PC-3 (cell line): ENCODE data around the gene SLC4A2. TPM values are rescaled to one million over a fixed set of nuclear protein-coding genes. Genes with fewer than 3 reads are reported as not detected.
A peak's percentile ranks its signal among the peaks of the same experiment; 100 is the strongest.

Experiments used
- ATAC-seq: fragments of 200-7000 bp; cut with Tn5 transposase; 2 replicates; pipeline ENCODE4 v1.9.1; 2020; ENCODE audit warnings: mild to moderate bottlenecking, moderate library complexity
- BruUV-seq: library from RNA; stranded (reverse); fragments of 400-500 nt; replicated peaks from 2 replicates; lab custom pipeline; 2021; lab: Mats Ljungman, UMichigan
- CTCF ChIA-PET: fragments of 300-600 bp; sonication (Branson Sonifier 250); formaldehyde crosslinking; loops from one replicate; lab custom pipeline; 2022; ENCODE audit warnings: antibody characterized with exemption; lab: Charles Lee
- POLR2A ChIA-PET: fragments of 300-600 bp; sonication (Branson Sonifier 250); formaldehyde crosslinking; loops from one replicate; lab custom pipeline; 2022; ENCODE audit warnings: antibody characterized with exemption; ENCODE audit not compliant: unreplicated experiment; lab: Charles Lee
- DNase-seq: peaks from one replicate; pipeline ENCODE4 v3.0.0-alpha.2; 2015
- H2AFZ ChIP-seq: fragments of 300-600 bp; sonication (generic); 2 replicates; pipeline ENCODE4 v1.6.0; 2016; ENCODE audit warnings: antibody characterized with exemption, low read length
- H3F3A ChIP-seq: fragments of 300-600 bp; sonication (generic); one replicate; pipeline ENCODE4 v1.6.0; 2017; ENCODE audit warnings: antibody characterized with exemption, low read length, control low read depth, mild to moderate bottlenecking; ENCODE audit not compliant: unreplicated experiment
- H3K27ac ChIP-seq: fragments of 300-600 bp; sonication (generic); 2 replicates; pipeline ENCODE4 v1.5.1; 2016; ENCODE audit warnings: mild to moderate bottlenecking, low read length
- H3K27me3 ChIP-seq: fragments of 300-600 bp; sonication (generic); 2 replicates; pipeline ENCODE4 v1.6.1; 2016; ENCODE audit warnings: low read length, mixed read lengths
- H3K36me3 ChIP-seq: fragments of 300-600 bp; sonication (generic); 2 replicates; pipeline ENCODE4 v1.6.1; 2016; ENCODE audit warnings: low read depth, mixed run types, low read length, mixed read lengths
- H3K4me1 ChIP-seq: fragments of 300-600 bp; sonication (generic); 2 replicates; pipeline ENCODE4 v1.5.1; 2016; ENCODE audit warnings: low read length; ENCODE audit not compliant: insufficient read depth
- H3K4me2 ChIP-seq: fragments of 300-600 bp; sonication (generic); 2 replicates; pipeline ENCODE4 v1.6.0; 2016; ENCODE audit warnings: low read length
- H3K4me3 ChIP-seq: fragments of 300-600 bp; sonication (generic); 2 replicates; pipeline ENCODE4 v1.5.1; 2016; ENCODE audit warnings: mild to moderate bottlenecking, low read length, mixed read lengths
- H3K79me2 ChIP-seq: fragments of 300-600 bp; sonication (generic); 2 replicates; pipeline ENCODE4 v1.6.1; 2017; ENCODE audit warnings: low read length, mixed read lengths
- H3K9ac ChIP-seq: fragments of 300-600 bp; sonication (generic); 2 replicates; pipeline ENCODE4 v1.6.0; 2016; ENCODE audit warnings: mild to moderate bottlenecking, low read length
- H3K9me2 ChIP-seq: fragments of 300-600 bp; sonication (generic); replicated peaks from 2 replicates; pipeline ENCODE4 v1.6.1; 2016; ENCODE audit warnings: mixed run types, low read length, mixed read lengths
- H3K9me3 ChIP-seq: fragments of 300-600 bp; sonication (generic); 2 replicates; pipeline ENCODE4 v1.6.1; 2016; ENCODE audit warnings: low read length, mixed read lengths
- H4K20me1 ChIP-seq: fragments of 300-600 bp; sonication (generic); 2 replicates; pipeline ENCODE4 v1.6.1; 2016; ENCODE audit warnings: low read length, mixed read lengths
- CTCF ChIP-seq: fragments of 300-600 bp; sonication (generic); conservative IDR thresholded peaks from 2 replicates; pipeline ENCODE4 v1.5.1; 2017; ENCODE audit warnings: antibody characterized with exemption, low read depth, mild to moderate bottlenecking, low read length
- EZH2 ChIP-seq: fragments of 300-600 bp; sonication (generic); IDR thresholded peaks from one replicate; pipeline ENCODE4 v1.6.1; 2017; ENCODE audit warnings: antibody characterized with exemption, mild to moderate bottlenecking, low read length; ENCODE audit not compliant: unreplicated experiment
- EZH2phosphoT487 ChIP-seq: fragments of 300-600 bp; sonication (generic); IDR thresholded peaks from 2 replicates; pipeline ENCODE4 v1.6.1; 2018; ENCODE audit warnings: mild to moderate bottlenecking, antibody characterized with exemption, low read length, borderline replicate concordance
- intact Hi-C: fragments of 100-400 bp; cut with micrococcal nuclease; formaldehyde crosslinking; loops from 2 replicates; pipeline ENCODE4 v1.9.0; 2023
- total RNA-seq: library from RNA; depleted of rRNA; stranded (reverse); fragments of >200 nt; gene quantifications from 2 replicates; pipeline ENCODE4 v1.2.3, GENCODE V29; 2014

SLC4A2 gene
- total RNA-seq, 1 experiment from 2014 or later, result 284 TPM

- Histone ChIP-seq H4K20me1 (no peaks in the 10 kb centered on the region), H3K79me2 (no peaks in the 10 kb centered on the region), H3K9me2 (no peaks in the 10 kb centered on the region), H3K4me3 (no peak overlapping the region), H3K27me3 (no peaks in the 10 kb centered on the region), H3K36me3 (no peaks in the 10 kb centered on the region), H3K4me2 (no peak overlapping the region), H3K9ac (no peak overlapping the region), H3F3A (no peaks in the 10 kb centered on the region), H3K9me3 (no peaks in the 10 kb centered on the region), H3K4me1 (peaks cover 12% of the 10 kb centered on the region), H3K27ac (no peak overlapping the region), H2AFZ (no peak overlapping the region)
- no TSS peak for BruUV-seq
- TF ChIP-seq CTCF (no peak), EZH2phosphoT487 (no peak), EZH2 (no peak)
- POLR2A ChIA-PET, result no interaction called here
- CTCF ChIA-PET, result no interaction called here
- DNase-seq (no peak), ATAC-seq (no peak)
- intact Hi-C loops, result no loop called here
Observed at GRCh38 chr7:151045262-151045661, 14.1 kb upstream of the SLC4A2 start.

GRCh38 chr7:151045967-151046366, 13.4 kb upstream of the SLC4A2 start:
- Histone ChIP-seq H3K9me2 (no peaks in the 10 kb centered on the region), H3K79me2 (no peaks in the 10 kb centered on the region), H3K27ac (no peak overlapping the region), H4K20me1 (no peaks in the 10 kb centered on the region), H3K4me1 (peaks cover 12% of the 10 kb centered on the region), H3K36me3 (no peaks in the 10 kb centered on the region), H3K4me2 (no peak overlapping the region), H3F3A (no peaks in the 10 kb centered on the region), H3K27me3 (no peaks in the 10 kb centered on the region), H3K4me3 (no peak overlapping the region), H2AFZ (no peak overlapping the region), H3K9me3 (no peaks in the 10 kb centered on the region), H3K9ac (no peak overlapping the region)
- ChIA-PET CTCF (no interaction called here), POLR2A (no interaction called here)
- DNase-seq, result no peak
- BruUV-seq, result TSS peak; percentile 5
- TF ChIP-seq EZH2, result no peak
- TF ChIP-seq CTCF, result no peak
- TF ChIP-seq EZH2phosphoT487, result no peak
- intact Hi-C loops, result no loop called here
- no peak for ATAC-seq

GRCh38 chr7:151046603-151047573, 12.5 kb upstream of the SLC4A2 start:
- DNase-seq, result peak; percentile 73
- Histone ChIP-seq H3K27ac (no peak overlapping the region), H3K27me3 (no peaks in the 10 kb centered on the region), H3K4me3 (no peak overlapping the region), H2AFZ (no peak overlapping the region), H3K4me1 (peaks cover 12% of the 10 kb centered on the region), H3F3A (no peaks in the 10 kb centered on the region), H3K9me2 (no peaks in the 10 kb centered on the region), H3K4me2 (peak overlapping the region; percentile 57), H4K20me1 (no peaks in the 10 kb centered on the region), H3K36me3 (no peaks in the 10 kb centered on the region), H3K9ac (no peak overlapping the region), H3K79me2 (no peaks in the 10 kb centered on the region), H3K9me3 (no peaks in the 10 kb centered on the region)
- no peak for TF ChIP-seq EZH2phosphoT487
- no peak for TF ChIP-seq EZH2
- no peak for TF ChIP-seq CTCF
- ChIA-PET POLR2A (no interaction called here), CTCF (no interaction called here)
- intact Hi-C loops, result no loop called here
- peak; percentile 61 for ATAC-seq
- no TSS peak for BruUV-seq
